B cell (primary cell): ENCODE results near the gene PNMA8B. TPM values are rescaled to one million over a fixed set of nuclear protein-coding genes. Genes with fewer than 3 reads are reported as not detected.

ENCODE experiments used
- ATAC-seq: fragments of 200-7000 bp; cut with Tn5 transposase; one replicate; pipeline ENCODE4 v1.10.0; 2021; ENCODE audit warnings: low read depth, mild to moderate bottlenecking, moderate number of reproducible peaks, moderate library complexity
- CTCF ChIA-PET: fragments of 350-600 bp; sonication (Branson Sonifier 250); formaldehyde crosslinking; loops from one replicate; lab custom pipeline; 2021; ENCODE audit warnings: antibody characterized with exemption, inconsistent platforms; lab: Charles Lee
- POLR2A ChIA-PET: fragments of 350-600 bp; sonication (Branson Sonifier 250); formaldehyde crosslinking; loops from one replicate; lab custom pipeline; 2021; ENCODE audit warnings: antibody characterized with exemption; lab: Charles Lee
- DNase-seq: peaks from one replicate; pipeline ENCODE4 v3.0.0; 2013
- H2AFZ ChIP-seq: 2 replicates; pipeline ENCODE4 v1.6.1; 2012; ENCODE audit warnings: mild to moderate bottlenecking, low read depth, low read length; ENCODE audit not compliant: insufficient read depth, poor library complexity, severe bottlenecking
- H3K27ac ChIP-seq, 2 donors: 1 replicate in 1 of 2; 2 replicates in 1 of 2; pipeline ENCODE4 v1.5.1; 2012 to 2013; ENCODE audit warnings: low read length in 2 of 2, mild to moderate bottlenecking in 2 of 2, moderate library complexity in 1 of 2
- H3K27me3 ChIP-seq, 4 experiments: fragments of 200-600 bp in 1 of 4; sonication (generic) in 1 of 4; replicated peaks in 1 of 4; 1 replicate in 2 of 4; 2 replicates in 2 of 4; pipeline versions ENCODE4 v1.6.1 to v1.7.0; 2013 to 2016; ENCODE audit warnings: low read length in 3 of 4, mild to moderate bottlenecking in 2 of 4, mixed read lengths in 1 of 4, moderate library complexity in 1 of 4; ENCODE audit not compliant: insufficient read depth in 4 of 4, control insufficient read depth in 3 of 4; ENCODE audit errors: control extremely low read depth in 1 of 4
- H3K36me3 ChIP-seq, 2 experiments: replicated peaks in 1 of 2; 1 replicate in 1 of 2; 2 replicates in 1 of 2; pipeline versions ENCODE4 v1.6.1 to v1.7.1; 2013; ENCODE audit warnings: low read length in 1 of 2; ENCODE audit not compliant: insufficient read depth in 2 of 2, control insufficient read depth in 1 of 2; ENCODE audit errors: control extremely low read depth in 1 of 2, extremely low read depth in 1 of 2
- H3K4me1 ChIP-seq, 2 donors: fragments of 200-600 bp in 1 of 2; sonication (generic) in 1 of 2; 1 replicate in 1 of 2; 2 replicates in 1 of 2; pipeline versions ENCODE4 v1.5.1 to v1.6.1; 2013 to 2017; ENCODE audit warnings: low read length in 2 of 2; ENCODE audit not compliant: control insufficient read depth in 2 of 2, insufficient read depth in 2 of 2
- H3K4me2 ChIP-seq: replicated peaks from 2 replicates; pipeline ENCODE3; 2012; ENCODE audit warnings: mild to moderate bottlenecking, low read depth, low read length; ENCODE audit not compliant: poor library complexity, severe bottlenecking
- H3K4me3 ChIP-seq, 5 experiments: fragments of 200-600 bp in 1 of 5; sonication (generic) in 1 of 5; 1 replicate in 3 of 5; 2 replicates in 2 of 5; pipeline versions ENCODE4 v1.5.1 to v1.7.0; 2011 to 2016; ENCODE audit warnings: low read length in 4 of 5, mild to moderate bottlenecking in 4 of 5, low read depth in 2 of 5, control low read depth in 1 of 5, moderate library complexity in 1 of 5; ENCODE audit not compliant: insufficient read depth in 1 of 5; ENCODE audit errors: control extremely low read depth in 1 of 5, extremely low read depth in 1 of 5
- H3K79me2 ChIP-seq: fragments of 200-600 bp; sonication (generic); one replicate; pipeline ENCODE4 v1.6.0; 2016; ENCODE audit warnings: low read length; ENCODE audit not compliant: control insufficient read depth, insufficient read depth
- H3K9ac ChIP-seq: fragments of 200-600 bp; sonication (generic); 2 replicates; pipeline ENCODE4 v1.6.1; 2017; ENCODE audit warnings: mild to moderate bottlenecking, low read length, moderate library complexity
- H3K9me3 ChIP-seq, 3 donors: one replicate each; pipeline versions ENCODE4 v1.6.1 to v1.7.1; 2013; ENCODE audit warnings: low read length in 2 of 3; ENCODE audit not compliant: control insufficient read depth in 2 of 3, insufficient read depth in 1 of 3; ENCODE audit errors: control extremely low read depth in 1 of 3
- H4K20me1 ChIP-seq: 2 replicates; pipeline ENCODE4 v1.6.0; 2012; ENCODE audit warnings: mild to moderate bottlenecking, low read length; ENCODE audit not compliant: insufficient read depth, control insufficient read depth, poor library complexity, severe bottlenecking
- H3K27ac Mint-ChIP-seq: one replicate; pipeline ENCODE4 v1.8.0; 2021; ENCODE audit warnings: mixed read lengths
- H3K27me3 Mint-ChIP-seq: one replicate; pipeline ENCODE4 v1.8.0; 2021; ENCODE audit warnings: mixed read lengths
- H3K4me1 Mint-ChIP-seq: one replicate; pipeline ENCODE4 v1.8.0; 2021; ENCODE audit warnings: mixed read lengths
- H3K4me3 Mint-ChIP-seq: one replicate; pipeline ENCODE4 v1.8.0; 2021; ENCODE audit warnings: mixed read lengths
- H3K9me3 Mint-ChIP-seq: one replicate; pipeline ENCODE4 v1.8.0; 2022; ENCODE audit warnings: mixed read lengths; ENCODE audit not compliant: insufficient read depth
- CTCF ChIP-seq: fragments of 200-600 bp; IDR thresholded peaks from one replicate; pipeline ENCODE4 v1.8.0; 2022; ENCODE audit warnings: antibody characterized with exemption, mild to moderate bottlenecking
- EZH2 ChIP-seq: IDR thresholded peaks from 2 replicates; pipeline ENCODE4 v1.6.1; 2012; ENCODE audit warnings: borderline replicate concordance, low read depth, mild to moderate bottlenecking, moderate library complexity, low read length; ENCODE audit not compliant: insufficient read depth, poor library complexity, severe bottlenecking
- WGBS: methylation state at CpG from one replicate; pipeline ENCODE4 v1.1.5; 2013; ENCODE audit warnings: missing lambda C conversion rate; ENCODE audit not compliant: insufficient coverage; 5-methylcytosine and 5-hydroxymethylcytosine counted together
- intact Hi-C: fragments of 100-400 bp; cut with micrococcal nuclease; formaldehyde crosslinking; loops from one replicate; pipeline ENCODE4 v1.10.0; 2022
- polyA plus RNA-seq: library from polyadenylated mRNA; depleted of rRNA; stranded (reverse); fragments of >200 nt; gene quantifications from 2 replicates; pipeline ENCODE4 v1.2.3, GENCODE V29; 2012
- total RNA-seq, 2 donors: library from RNA; stranded (reverse); fragments of 120-200 nt in 1 of 2; gene quantifications; 1 replicate in 1 of 2; 2 replicates in 1 of 2; pipeline versions ENCODE4 v1.2.3 to v1.2.4, GENCODE V29; 2013 to 2022

Gene PNMA8B
- total and polyA plus RNA-seq, 2 donors (not counting 1 experiment from before 2014, with no cell fraction given), result 0.10 to 0.32 TPM

- DNase-seq (no peak), ATAC-seq (no peak)
- no peak overlapping the region for H3K4me3 ChIP-seq
- no CpG with 5 or more reads among the region's 5 CpGs for WGBS
- no peak overlapping the region for H2AFZ ChIP-seq
- no peak overlapping the region for H3K4me2 ChIP-seq
- H3K4me3 Mint-ChIP-seq, result no peak overlapping the region
- POLR2A ChIA-PET, result no interaction called here
- H3K9ac ChIP-seq, result no peak overlapping the region
- no peaks in the 10 kb centered on the region for H3K79me2 ChIP-seq
- no peaks in the 10 kb centered on the region for H4K20me1 ChIP-seq
- peaks cover 0 to 10% (median 4%) of the 10 kb centered on the region in 3 donors for H3K9me3 ChIP-seq
- H3K4me1 ChIP-seq, result no peaks in the 10 kb centered on the region
- no peak overlapping the region for H3K27ac ChIP-seq
- TF ChIP-seq CTCF (no peak), EZH2 (no peak)
- peaks cover 7% of the 10 kb centered on the region for H3K9me3 Mint-ChIP-seq
- intact Hi-C loops, result no loop called here
- no peaks in the 10 kb centered on the region for H3K4me1 Mint-ChIP-seq
- no peaks in the 10 kb centered on the region for H3K36me3 ChIP-seq
- no peak overlapping the region for H3K27ac Mint-ChIP-seq
- H3K27me3 ChIP-seq, result peaks cover 0 to 11% (median 0%) of the 10 kb centered on the region in 4 experiments
- H3K27me3 Mint-ChIP-seq, result peaks cover 25% of the 10 kb centered on the region
- CTCF ChIA-PET, result no interaction called here
These were observed 44.9 kb downstream of the PNMA8B start for GRCh38 chr19:46450737-46451136.

- ATAC-seq (no peak), DNase-seq (no peak)
- H3K4me1 ChIP-seq, result no peaks in the 10 kb centered on the region
- H3K27ac ChIP-seq, result no peak overlapping the region
- H3K4me3 ChIP-seq, result no peak overlapping the region
- 63% methylated on average over 5 of the region's 7 CpGs for WGBS
- no peak overlapping the region for H2AFZ ChIP-seq
- peaks cover 0 to 6% (median 4%) of the 10 kb centered on the region in 3 donors for H3K9me3 ChIP-seq
- peaks cover 0 to 7% (median 0%) of the 10 kb centered on the region in 4 experiments for H3K27me3 ChIP-seq
- ChIA-PET POLR2A (no interaction called here), CTCF (interaction anchor here (1.8 kb wide), 1 partner anchor 38 kb away, joined by 4 read pairs; no protein-coding TSS in a partner anchor)
- Mint-ChIP-seq H3K4me3 (no peak overlapping the region), H3K9me3 (peaks cover 7% of the 10 kb centered on the region), H3K27me3 (peaks cover 28% of the 10 kb centered on the region), H3K4me1 (no peaks in the 10 kb centered on the region), H3K27ac (no peak overlapping the region)
- intact Hi-C loops, result no loop called here
- no peaks in the 10 kb centered on the region for H3K36me3 ChIP-seq
- no peaks in the 10 kb centered on the region for H3K79me2 ChIP-seq
- H3K4me2 ChIP-seq, result no peak overlapping the region
- no peak overlapping the region for H3K9ac ChIP-seq
- TF ChIP-seq CTCF, result no peak
- no peak for TF ChIP-seq EZH2
- no peaks in the 10 kb centered on the region for H4K20me1 ChIP-seq
These were observed 46.4 kb downstream of the PNMA8B start for GRCh38 chr19:46449228-46449627.
